ENCODE data around the gene GPI. TPM values are rescaled to one million over a fixed set of nuclear protein-coding genes. Genes with fewer than 3 reads are reported as not detected.
"Not testable (repeated sequence)": the region's sequence is repeated elsewhere in the genome, so short reads cannot be mapped to it uniquely, and the experiment has no call there.

GPI gene
- polyA plus RNA-seq, 3 donors = 180 to 198 (median 194) TPM

GRCh38 chr19:34399886-34400285 lies 34.9 kb downstream of the GPI start:
- DNase-seq = no peak

- DNase-seq = not testable (repeated sequence)
These were observed 35.8 kb downstream of the GPI start for GRCh38 chr19:34400844-34401243.

GRCh38 chr19:34402074-34402600 lies 37.1 kb downstream of the GPI start:
- DNase-seq = no peak

- no peak for DNase-seq
These were observed 38.8 kb downstream of the GPI start for GRCh38 chr19:34403784-34404108.

- DNase-seq = peak; percentile 90
These were observed 39.3 kb downstream of the GPI start, which contains the start of gene PDCD2L for GRCh38 chr19:34404109-34404909. TSS of gene PDCD2L (plus strand) at chr19:34404399. CDS start at chr19:34404431, 32 bp downstream.

- DNase-seq = no peak
These were observed 41.1 kb downstream of the GPI start for GRCh38 chr19:34405892-34406660.

- DNase-seq = no peak
These were observed 43.4 kb downstream of the GPI start for GRCh38 chr19:34408411-34408810.

GRCh38 chr19:34409189-34410164 lies 44.5 kb downstream of the GPI start:
- no peak for DNase-seq

GRCh38 chr19:34411216-34411615 lies 46.2 kb downstream of the GPI start:
- DNase-seq = no peak

GRCh38 chr19:34416021-34416545 lies 51.1 kb downstream of the GPI start:
- DNase-seq = no peak

GRCh38 chr19:34418300-34418699 lies 53.3 kb downstream of the GPI start:
- no peak for DNase-seq

- DNase-seq = no peak
These were observed 61.2 kb downstream of the GPI start for GRCh38 chr19:34426096-34426661.

- DNase-seq = peak; percentile 7
These were observed 63.7 kb downstream of the GPI start for GRCh38 chr19:34428549-34429285.

- no peak for DNase-seq
These were observed 64.6 kb downstream of the GPI start for GRCh38 chr19:34429553-34429952.

GRCh38 chr19:34430738-34431625 lies 66.0 kb downstream of the GPI start:
- DNase-seq = peak; percentile 19

GRCh38 chr19:34431681-34432402 lies 66.8 kb downstream of the GPI start:
- DNase-seq = no peak

GRCh38 chr19:34432797-34433196 lies 67.8 kb downstream of the GPI start:
- DNase-seq = no peak

GRCh38 chr19:34436716-34437115 lies 71.7 kb downstream of the GPI start:
- DNase-seq = no peak

- no peak for DNase-seq
These were observed 83.2 kb downstream of the GPI start for GRCh38 chr19:34448191-34448590.
